A549 (cell line): ENCODE measurements around the gene RIC1. TPM values are rescaled to one million over a fixed set of nuclear protein-coding genes. Genes with fewer than 3 reads are reported as not detected.
A peak's percentile ranks its signal among the peaks of the same experiment; 100 is the strongest.
"Not testable (repeated sequence)": the region's sequence is repeated elsewhere in the genome, so short reads cannot be mapped to it uniquely, and the experiment has no call there.

Experiments
- ATAC-seq, 2 experiments: fragments of 200-7000 bp in 1 of 2; fragments of >200 bp in 1 of 2; cut with Nextera tagmentation in 1 of 2; cut with Tn5 transposase in 1 of 2; 3 replicates each; pipeline versions ENCODE4 v1.8.0 to v1.9.1; 2018 to 2020; ENCODE audit warnings: mild to moderate bottlenecking in 1 of 2, moderate library complexity in 1 of 2
- CTCF ChIA-PET: fragments of 300-600 bp; sonication (Branson Sonifier 250); formaldehyde crosslinking; extraction: SDS; loops from one replicate; lab custom pipeline; 2021; ENCODE audit warnings: antibody characterized with exemption, inconsistent platforms; lab: Yijun Ruan, JAX
- POLR2A ChIA-PET: fragments of 350-600 bp; formaldehyde crosslinking; extraction: SDS; loops from one replicate; lab custom pipeline; 2021; ENCODE audit warnings: antibody characterized with exemption, inconsistent platforms; lab: Yijun Ruan, JAX
- DNase-seq, 2 experiments: peaks; one replicate each; pipeline versions ENCODE4 v3.0.0 to v3.0.0-alpha.2; 2011 to 2016; ENCODE audit warnings: low read depth in 1 of 2, low spot score in 1 of 2
- FAIRE-seq: peaks from 2 replicates; lab custom pipeline; 2011; peaks lifted over from hg19 to GRCh38; lab: Jason Lieb, UNC
- H3K27ac ChIP-seq, 2 experiments: fragments of >200 bp; sonication (Bioruptor Twin); formaldehyde crosslinking; 3 replicates each; pipeline ENCODE4 v1.5.1; 2016 to 2017
- H3K4me1 ChIP-seq: fragments of >200 bp; sonication (Bioruptor Twin); formaldehyde crosslinking; 3 replicates; pipeline ENCODE4 v1.6.1; 2016
- H3K4me2 ChIP-seq: fragments of >200 bp; sonication (Bioruptor Twin); formaldehyde crosslinking; 3 replicates; pipeline ENCODE4 v1.6.1; 2016
- H3K4me3 ChIP-seq: fragments of >200 bp; sonication (Bioruptor Twin); formaldehyde crosslinking; 3 replicates; pipeline ENCODE4 v1.5.1; 2016
- H3K9me3 ChIP-seq: fragments of >200 bp; sonication (Bioruptor Twin); formaldehyde crosslinking; 3 replicates; pipeline ENCODE4 v1.6.1; 2016
- ATOH8 ChIP-seq: fragments of 250-450 bp; sonication (Bioruptor Pico); IDR thresholded peaks from 2 replicates; pipeline ENCODE4 v1.5.0; 2020; ENCODE audit warnings: low read depth, mild to moderate bottlenecking, moderate library complexity
- CBX8 ChIP-seq: fragments of 200-600 bp; sonication (generic); IDR thresholded peaks from 2 replicates; pipeline ENCODE4 v1.6.1; 2016
- CEBPB ChIP-seq, 2 experiments: fragments of >200 bp in 1 of 2; sonication (Bioruptor Twin) in 1 of 2; formaldehyde crosslinking in 1 of 2; IDR thresholded peaks; 2 replicates each; pipeline ENCODE4 v1.6.1; 2012 to 2016
- CHD2 ChIP-seq: fragments of 150-350 bp; IDR thresholded peaks from 2 replicates; pipeline ENCODE4 v1.6.1; 2014; ENCODE audit warnings: low read length; ENCODE audit not compliant: partially characterized antibody
- E2F6 ChIP-seq: IDR thresholded peaks from 2 replicates; pipeline ENCODE4 v1.6.1; 2012; ENCODE audit warnings: low read depth, borderline replicate concordance
- EHF ChIP-seq: fragments of 250-450 bp; sonication (Bioruptor Pico); IDR thresholded peaks from 2 replicates; pipeline ENCODE4 v1.5.0; 2020; ENCODE audit warnings: mild to moderate bottlenecking
- ELK1 ChIP-seq: fragments of 150-350 bp; IDR thresholded peaks from 2 replicates; pipeline ENCODE4 v1.6.1; 2014; ENCODE audit warnings: low read depth, mild to moderate bottlenecking, low read length
- FOSB ChIP-seq: fragments of 250-450 bp; sonication (Bioruptor Pico); IDR thresholded peaks from 2 replicates; pipeline ENCODE4 v1.5.0; 2020; ENCODE audit warnings: mild to moderate bottlenecking, moderate library complexity
- FOXS1 ChIP-seq: fragments of 250-450 bp; sonication (Bioruptor Pico); IDR thresholded peaks from 2 replicates; pipeline ENCODE4 v1.5.0; 2020; ENCODE audit warnings: mild to moderate bottlenecking, moderate library complexity
- GATA3 ChIP-seq: IDR thresholded peaks from 2 replicates; pipeline ENCODE4 v1.6.1; 2012; ENCODE audit warnings: borderline replicate concordance
- HES2 ChIP-seq: fragments of >200 bp; sonication (Bioruptor Twin); formaldehyde crosslinking; IDR thresholded peaks from 2 replicates; pipeline ENCODE4 v1.6.1; 2016
- HMGXB4 ChIP-seq: fragments of 250-450 bp; sonication (Bioruptor Pico); IDR thresholded peaks from 2 replicates; pipeline ENCODE4 v1.5.0; 2021; ENCODE audit warnings: mild to moderate bottlenecking, moderate library complexity, borderline replicate concordance
- HOXA7 ChIP-seq: fragments of 250-450 bp; sonication (Bioruptor Pico); IDR thresholded peaks from 2 replicates; pipeline ENCODE4 v1.5.0; 2020; ENCODE audit warnings: mild to moderate bottlenecking, moderate library complexity
- HOXB13 ChIP-seq: fragments of 250-450 bp; sonication (Bioruptor Pico); IDR thresholded peaks from 2 replicates; pipeline ENCODE4 v1.5.0; 2020; ENCODE audit warnings: low read depth, mild to moderate bottlenecking, moderate library complexity
- HOXB5 ChIP-seq: fragments of 250-450 bp; sonication (Bioruptor Pico); IDR thresholded peaks from 2 replicates; pipeline ENCODE4 v1.5.0; 2020; ENCODE audit warnings: mild to moderate bottlenecking, moderate library complexity
- JUN ChIP-seq, 2 experiments: fragments of >200 bp; sonication (Bioruptor Twin); formaldehyde crosslinking; IDR thresholded peaks; 2 replicates in 1 of 2; 3 replicates in 1 of 2; pipeline ENCODE4 v1.6.1; 2016 to 2017
- MAX ChIP-seq: IDR thresholded peaks from 2 replicates; pipeline ENCODE4 v1.6.1; 2012
- MYC ChIP-seq: IDR thresholded peaks from 2 replicates; pipeline ENCODE4 v1.6.1; 2012; ENCODE audit warnings: mild to moderate bottlenecking, inconsistent platforms, low read length, improper control_type of control experiment, borderline replicate concordance
- NR3C1 ChIP-seq: fragments of >200 bp; sonication (Bioruptor Twin); formaldehyde crosslinking; IDR thresholded peaks from 3 replicates; pipeline ENCODE4 v1.6.1; 2017
- PHF8 ChIP-seq: fragments of 200-600 bp; sonication (generic); IDR thresholded peaks from 2 replicates; pipeline ENCODE4 v1.6.1; 2016; ENCODE audit warnings: low read depth, mild to moderate bottlenecking, antibody characterized with exemption, moderate library complexity, borderline replicate concordance
- RCOR1 ChIP-seq: fragments of 150-350 bp; IDR thresholded peaks from 2 replicates; pipeline ENCODE4 v1.6.1; 2014; ENCODE audit warnings: antibody characterized with exemption, low read length, low read depth
- SREBF2 ChIP-seq: fragments of 450-650 bp; IDR thresholded peaks from 2 replicates; pipeline ENCODE4 v1.6.1; 2014; ENCODE audit warnings: mild to moderate bottlenecking, moderate library complexity
- ZC3H11A ChIP-seq: fragments of 450-650 bp; IDR thresholded peaks from 2 replicates; pipeline ENCODE4 v1.6.1; 2014; ENCODE audit warnings: antibody characterized with exemption, mild to moderate bottlenecking
- ZNF302 ChIP-seq: fragments of 250-450 bp; sonication (Bioruptor Pico); IDR thresholded peaks from 2 replicates; pipeline ENCODE4 v1.9.0; 2021; ENCODE audit warnings: inconsistent platforms, mild to moderate bottlenecking, moderate library complexity
- ZSCAN20 ChIP-seq: fragments of 250-450 bp; sonication (Bioruptor Pico); IDR thresholded peaks from 2 replicates; pipeline ENCODE4 v1.8.0; 2022; ENCODE audit warnings: mild to moderate bottlenecking, moderate library complexity
- WGBS: methylation state at CpG from one replicate; pipeline ENCODE4 v1.1.6; 2017; ENCODE audit errors: missing lambda C conversion rate; 5-methylcytosine and 5-hydroxymethylcytosine counted together
- polyA plus RNA-seq, 4 experiments: library from polyadenylated mRNA; depleted of rRNA in 3 of 4; stranded (reverse); fragments of >200 nt; fragmentation: RNase III in 1 of 4; extraction: RNeasy Plus Mini Kit Qiagen cat#74134 plus additional on column Dnase treatment in 1 of 4; gene quantifications; 2 replicates in 3 of 4; 3 replicates in 1 of 4; pipeline ENCODE4 v1.2.3, GENCODE V29; 2011 to 2017

The RIC1 gene
- polyA plus RNA-seq, 2 of the 4 experiments (the other 2 are of a cell fraction): 10.7 to 26.8 TPM

- FAIRE-seq: no peak
These were observed 41.2 kb downstream of the RIC1 start for GRCh38 chr9:5670079-5670478.

GRCh38 chr9:5671711-5672353, 42.9 kb downstream of the RIC1 start:
- no peaks in the 10 kb centered on the region for H3K9me3 ChIP-seq
- FAIRE-seq (no peak), DNase-seq (no peak), ATAC-seq (no peak)
- no peaks in the 10 kb centered on the region for H3K4me1 ChIP-seq
- H3K4me3 ChIP-seq: no peak overlapping the region
- TF ChIP-seq JUN (IDR thresholded peaks at IDR 0.05): no peak
- TF ChIP-seq ZNF302: no peak
- no peak for TF ChIP-seq MYC
- no peak for TF ChIP-seq HMGXB4
- TF ChIP-seq PHF8: no peak
- no peak for TF ChIP-seq ZSCAN20 (CRISPR knock-in tag)
- TF ChIP-seq ELK1: no peak
- TF ChIP-seq HOXB5: no peak
- no peak for TF ChIP-seq HOXA7 (CRISPR knock-in tag)
- H3K4me2 ChIP-seq: no peak overlapping the region
- ChIA-PET POLR2A (interaction anchor here (0.6 kb wide), 1 partner anchor 43 kb away, joined by 3 read pairs; the partner anchor contains the start of gene RIC1), CTCF (interaction anchor here (0.9 kb wide), 1 partner anchor 71 kb away, joined by 3 read pairs; no protein-coding TSS in a partner anchor)
- WGBS: 90% methylated on average over 3 of the region's 3 CpGs
- no peak overlapping the region for H3K27ac ChIP-seq

More at GRCh38 chr9:5670079-5670478, 41.2 kb downstream of the RIC1 start:
- H3K4me1 ChIP-seq: no peaks in the 10 kb centered on the region
- H3K4me3 ChIP-seq: no peak overlapping the region
- DNase-seq (no peak), ATAC-seq (no peak)
- CTCF ChIA-PET: no interaction called here
- no peak overlapping the region for H3K27ac ChIP-seq
- WGBS: 89% methylated on average over 2 of the region's 2 CpGs
- POLR2A ChIA-PET: no interaction called here
- no peak overlapping the region for H3K4me2 ChIP-seq
- TF ChIP-seq FOXS1 (CRISPR knock-in tag): no peak
- no peak for TF ChIP-seq ATOH8 (CRISPR knock-in tag)
- no peak for TF ChIP-seq NR3C1
- TF ChIP-seq SREBF2: no peak
- TF ChIP-seq FOSB (CRISPR knock-in tag): no peak
- no peak for TF ChIP-seq EHF (CRISPR knock-in tag)
- TF ChIP-seq E2F6: no peak
- TF ChIP-seq HES2: no peak
- no peak for TF ChIP-seq MYC
- TF ChIP-seq CBX8: no peak
- TF ChIP-seq ZC3H11A: no peak
- no peak for TF ChIP-seq RCOR1
- no peak for TF ChIP-seq CHD2
- TF ChIP-seq CEBPB (IDR thresholded peaks at IDR 0.05): no peak
- TF ChIP-seq GATA3: no peak
- TF ChIP-seq MAX: no peak
- no peak for TF ChIP-seq HOXB13 (CRISPR knock-in tag)
- TF ChIP-seq, all 56 proteins: peak for 0
- no peaks in the 10 kb centered on the region for H3K9me3 ChIP-seq

GRCh38 chr9:5675046-5675445, 46.1 kb downstream of the RIC1 start:
- H3K4me3 ChIP-seq, CTCF ChIA-PET, H3K4me1 ChIP-seq, H3K27ac ChIP-seq, FAIRE-seq, POLR2A ChIA-PET, ATAC-seq, H3K4me2 ChIP-seq, H3K9me3 ChIP-seq: not testable (repeated sequence)
- 82% methylated on average over 11 of the region's 11 CpGs for WGBS
- DNase-seq: peak in 1 of 2 experiments; percentile 42

GRCh38 chr9:5683591-5683990, 54.7 kb downstream of the RIC1 start:
- CTCF ChIA-PET: interaction anchor here (1.2 kb wide), 1 partner anchor 12 kb away, joined by 3 read pairs; no protein-coding TSS in a partner anchor

More at GRCh38 chr9:5683591-5683990, 54.7 kb downstream of the RIC1 start:
- H3K9me3 ChIP-seq, ATAC-seq, POLR2A ChIA-PET, H3K4me1 ChIP-seq, FAIRE-seq, H3K4me2 ChIP-seq, H3K4me3 ChIP-seq, H3K27ac ChIP-seq: not testable (repeated sequence)
- 62% methylated on average over 11 of the region's 11 CpGs for WGBS
- DNase-seq: peak in 1 of 2 experiments; percentile 5
